Keratinocyte (primary cell): ENCODE data around the gene DYTN.

ENCODE experiments used
- CTCF ChIP-seq, 3 experiments: IDR thresholded peaks in 1 of 3; conservative IDR thresholded peaks in 1 of 3; optimal IDR thresholded peaks in 1 of 3; 2 replicates in 2 of 3; 3 replicates in 1 of 3; pipeline versions ENCODE3 to v1.5.1; 2011; ENCODE audit warnings: low read length in 3 of 3, mild to moderate bottlenecking in 3 of 3, moderate library complexity in 2 of 3, control low read depth in 1 of 3, inconsistent platforms in 1 of 3; ENCODE audit not compliant: insufficient read depth in 2 of 3; ENCODE audit errors: extremely low read depth in 1 of 3
- EZH2 ChIP-seq: IDR thresholded peaks from one replicate; pipeline ENCODE4 v1.6.1; 2012; ENCODE audit warnings: inconsistent platforms, mild to moderate bottlenecking, low read length, moderate library complexity

GRCh38 chr2:206611191-206611590 is 107.0 kb downstream of the DYTN start:
- TF ChIP-seq CTCF (optimal IDR thresholded peaks at IDR 0.05 in 1 of 3, IDR thresholded peaks at IDR 0.05 in 1 of 3, conservative IDR thresholded peaks at IDR 0.05 in 1 of 3; ENCODE audit: extremely low read depth in 1 of 3, insufficient read depth in 2 of 3, low read length in 3 of 3) (no peak), EZH2 (no peak)
